Thyroid gland (tissue), 4 donors: ENCODE results near the gene OSBPL3.

Source experiments
- CTCF ChIP-seq, 6 experiments: fragments of 200-600 bp in 3 of 6; fragments of 450-650 bp in 3 of 6; sonication (generic) in 3 of 6; IDR thresholded peaks; one replicate each; pipeline ENCODE4 v1.5.1; 2016 to 2019; ENCODE audit warnings: antibody characterized with exemption in 6 of 6, mild to moderate bottlenecking in 2 of 6, inconsistent platforms in 1 of 6, moderate library complexity in 1 of 6
- POLR2A ChIP-seq, 2 donors: fragments of 450-650 bp; IDR thresholded peaks; one replicate each; pipeline ENCODE4 v1.6.1; 2017; ENCODE audit warnings: antibody characterized with exemption in 2 of 2, mild to moderate bottlenecking in 2 of 2, moderate library complexity in 1 of 2

GRCh38 chr7:24894429-24895221, 85.4 kb downstream of the OSBPL3 start:
- TF ChIP-seq CTCF (IDR thresholded peaks at IDR 0.05) (peak in 2 of 6 experiments; percentile 17), POLR2A (IDR thresholded peaks at IDR 0.05) (no peak)
